SIG-M5 treated with dmso at 0.1 percent for 504 hours (cell line): Measurements from ENCODE around the gene NFATC2IP.
"Not testable (repeated sequence)": the region's sequence is repeated elsewhere in the genome, so short reads cannot be mapped to it uniquely, and the experiment has no call there.

Source experiments
- DNase-seq: peaks from one replicate; lab custom pipeline; 2025; ENCODE audit not compliant: unreplicated experiment; lab: John Stamatoyannopoulos, UW

NFATC2IP gene

DNA sequence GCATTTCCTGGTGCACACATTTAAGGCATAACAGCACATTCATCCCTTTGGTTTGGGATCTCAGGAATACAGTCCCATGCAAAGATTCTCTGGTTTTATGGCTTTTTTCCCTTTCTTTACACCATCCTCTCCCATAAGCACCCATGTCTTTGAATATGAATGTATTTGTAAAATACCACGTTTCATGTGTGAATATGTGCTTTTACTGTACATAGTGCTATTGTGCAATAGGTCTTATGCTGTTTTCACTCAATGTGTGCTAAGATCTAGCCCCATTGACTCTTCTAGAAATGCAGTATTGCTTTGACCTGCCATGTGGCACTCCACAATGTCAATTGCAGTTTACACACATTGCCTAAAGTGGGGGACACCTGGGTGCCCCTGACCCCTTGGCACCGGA is 13.8 kb downstream of the NFATC2IP start:
- no peak for DNase-seq

DNA sequence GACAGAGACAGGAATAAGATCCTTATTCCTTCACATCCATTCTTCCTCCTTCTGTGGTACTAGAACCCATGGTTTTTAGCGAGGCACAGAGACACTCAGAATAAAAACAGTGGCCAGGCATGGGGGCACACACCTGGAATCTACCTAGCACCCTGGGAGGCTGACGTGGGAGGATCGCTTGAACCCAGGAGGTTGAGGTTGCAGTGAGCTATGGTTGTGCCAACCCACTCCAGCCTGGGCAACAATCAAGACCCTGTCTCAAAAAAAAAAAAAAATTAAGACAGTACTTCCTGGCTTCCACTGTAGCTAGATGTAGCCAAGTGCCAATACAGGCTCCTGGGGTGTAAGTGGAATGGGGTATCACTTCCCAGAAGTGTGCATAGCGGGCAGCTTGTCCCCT is 16.4 kb downstream of the NFATC2IP start:
- DNase-seq, result no peak

DNA sequence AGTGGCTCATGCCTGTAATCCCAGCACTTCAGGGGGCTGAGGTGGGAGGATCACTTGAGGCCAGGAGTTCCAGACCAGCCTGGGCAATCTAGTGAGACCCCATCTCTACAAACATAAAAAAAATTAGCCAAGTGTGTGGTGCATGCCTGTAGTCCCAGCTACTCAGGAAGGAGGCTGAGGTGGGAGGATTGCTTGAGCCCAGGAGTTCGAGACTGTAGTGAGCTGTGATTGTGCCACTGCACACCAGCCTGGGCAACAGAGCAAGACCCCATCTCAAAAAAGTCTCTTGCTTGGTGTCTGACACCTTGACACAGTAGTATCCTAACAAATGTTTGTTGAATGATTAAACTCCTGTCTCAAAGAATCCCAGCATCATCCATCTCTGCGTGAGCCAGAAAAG is 19.0 kb downstream of the NFATC2IP start:
- DNase-seq, result not testable (repeated sequence)

DNA sequence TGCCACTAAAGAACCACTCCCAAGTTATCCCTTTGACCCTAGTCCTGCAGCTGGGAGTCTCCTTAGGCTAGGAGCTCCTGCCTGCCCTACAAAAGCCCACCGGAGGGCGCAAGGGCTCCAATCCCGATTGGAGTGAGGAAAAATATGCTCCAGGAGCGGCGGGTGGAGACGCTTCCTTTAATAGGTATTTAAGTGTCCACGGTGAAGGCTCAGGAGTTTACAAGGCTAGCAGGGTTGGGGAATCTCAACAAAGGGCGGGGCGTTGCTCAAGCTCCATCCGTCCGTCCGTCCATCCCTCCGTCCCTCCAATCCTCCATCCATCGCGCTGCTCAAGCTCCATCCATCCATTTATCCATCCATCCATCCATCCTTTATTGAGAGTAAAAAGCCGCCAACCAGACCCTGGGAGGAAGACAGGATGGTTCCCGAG is 23.3 kb downstream of the NFATC2IP start:
- peak; percentile 35 for DNase-seq

DNA sequence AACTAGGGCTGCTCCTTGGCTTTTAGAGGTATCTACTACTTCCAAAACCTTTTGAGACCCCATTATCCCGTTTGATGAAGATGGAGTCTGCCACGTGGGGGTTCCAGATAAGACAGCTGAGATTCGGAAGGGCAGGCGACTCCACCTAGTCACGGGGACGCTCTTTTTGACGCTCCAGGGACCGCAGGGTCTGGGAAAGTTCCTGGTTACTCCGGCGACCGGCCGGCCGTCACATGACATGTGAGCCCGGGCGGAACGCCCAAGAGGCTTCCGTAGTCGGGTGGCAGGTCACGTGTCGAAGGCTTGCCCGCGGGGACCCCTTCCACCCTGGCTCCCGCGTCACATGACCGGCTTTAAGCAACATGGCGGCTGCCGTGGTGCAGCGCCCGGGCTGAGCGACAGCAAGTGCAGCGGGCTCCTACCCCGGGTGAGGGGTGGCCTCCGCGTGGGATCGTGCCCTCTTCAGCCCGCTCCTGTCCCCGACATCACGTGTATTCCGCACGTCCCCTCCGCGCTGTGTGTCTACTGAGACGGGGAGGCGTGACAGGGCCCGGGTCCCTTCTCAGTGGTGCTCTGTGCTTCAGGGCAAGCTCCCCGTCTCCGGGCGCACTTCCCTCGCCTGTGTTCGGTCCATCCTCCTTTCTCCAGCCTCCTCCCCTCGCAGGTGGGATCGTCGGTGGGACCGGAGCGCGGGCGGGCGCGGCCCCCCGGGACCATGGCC is 23.9 kb downstream of the NFATC2IP start, which contains the start of gene SPNS1:
Gene SPNS1 (plus strand): TSS at position 342 of the 721 bp plus-strand sequence. CDS start 374 bp downstream, at position 716.
- DNase-seq, result peak; percentile 91

DNA sequence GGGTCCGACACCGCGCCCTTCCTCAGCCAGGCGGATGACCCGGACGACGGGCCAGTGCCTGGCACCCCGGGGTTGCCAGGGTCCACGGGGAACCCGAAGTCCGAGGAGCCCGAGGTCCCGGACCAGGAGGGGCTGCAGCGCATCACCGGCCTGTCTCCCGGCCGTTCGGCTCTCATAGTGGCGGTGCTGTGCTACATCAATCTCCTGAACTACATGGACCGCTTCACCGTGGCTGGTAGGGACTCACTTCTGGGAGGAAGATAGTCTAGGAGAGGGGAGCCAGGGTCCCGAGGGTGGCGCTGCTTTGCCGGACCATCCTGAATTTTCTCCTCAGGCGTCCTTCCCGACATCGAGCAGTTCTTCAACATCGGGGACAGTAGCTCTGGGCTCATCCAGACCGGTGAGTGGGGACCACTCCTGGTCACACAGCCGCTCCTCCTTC is 24.4 kb downstream of the NFATC2IP start:
- DNase-seq, result no peak

DNA sequence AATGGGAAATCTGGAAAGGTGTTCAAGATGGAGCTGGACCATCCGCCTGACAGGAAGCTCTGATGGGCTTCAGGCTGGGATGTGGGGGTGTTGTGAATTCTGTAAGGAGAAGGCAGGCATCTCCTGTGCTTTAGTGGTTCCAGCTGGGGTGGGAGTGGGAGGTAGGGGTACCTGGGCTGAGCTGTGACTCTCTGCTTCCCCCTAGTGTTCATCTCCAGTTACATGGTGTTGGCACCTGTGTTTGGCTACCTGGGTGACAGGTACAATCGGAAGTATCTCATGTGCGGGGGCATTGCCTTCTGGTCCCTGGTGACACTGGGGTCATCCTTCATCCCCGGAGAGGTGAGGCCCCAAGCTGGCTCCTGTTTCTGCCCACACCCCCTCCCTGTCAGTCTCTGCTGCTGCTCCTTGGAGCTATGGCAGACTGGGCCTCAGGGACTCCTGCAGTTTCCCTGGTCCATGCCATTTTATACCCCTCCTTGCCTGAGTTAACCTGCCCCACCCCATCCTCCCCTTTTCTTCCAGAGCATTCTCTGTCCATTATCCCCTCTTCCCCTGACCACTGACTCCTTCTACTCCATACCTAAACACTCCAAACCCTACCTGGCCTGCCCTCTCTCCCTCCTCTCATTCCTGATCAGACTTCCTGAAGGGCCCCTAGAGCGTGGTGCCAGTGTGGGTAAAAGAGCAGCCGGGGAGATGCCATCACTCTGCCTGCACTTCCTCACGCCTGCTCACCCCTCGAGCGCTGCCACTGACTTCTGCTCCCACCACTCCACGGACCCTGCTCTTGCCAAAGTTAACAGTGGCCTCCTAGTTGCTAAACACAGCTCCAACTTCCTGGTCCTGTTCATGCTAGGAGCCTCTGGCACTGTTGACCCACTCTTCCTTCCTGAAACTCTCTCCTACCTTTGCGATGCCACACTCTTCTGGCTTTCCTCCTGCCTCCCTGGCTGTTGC is 27.2 kb downstream of the NFATC2IP start:
- DNase-seq, result no peak

DNA sequence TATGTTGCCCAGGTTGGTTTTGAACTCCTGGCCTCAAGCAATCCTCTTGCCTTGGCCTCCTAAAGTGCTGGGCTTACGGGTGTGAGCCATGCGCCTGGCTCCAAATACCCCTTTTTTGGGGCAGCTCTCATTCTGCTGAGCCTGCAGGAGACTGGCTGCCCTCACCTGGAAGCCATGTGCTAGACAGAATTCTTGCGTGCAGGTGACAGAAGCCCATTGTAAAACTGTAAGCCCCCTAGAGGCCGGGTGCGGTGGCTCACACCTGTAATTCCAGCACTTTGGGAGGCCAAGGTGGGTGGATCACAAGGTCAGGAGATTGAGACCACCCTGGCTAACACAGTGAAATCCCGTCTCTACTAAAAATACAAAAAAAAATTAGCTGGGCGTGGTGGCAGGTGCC is 29.6 kb downstream of the NFATC2IP start:
- not testable (repeated sequence) for DNase-seq

DNA sequence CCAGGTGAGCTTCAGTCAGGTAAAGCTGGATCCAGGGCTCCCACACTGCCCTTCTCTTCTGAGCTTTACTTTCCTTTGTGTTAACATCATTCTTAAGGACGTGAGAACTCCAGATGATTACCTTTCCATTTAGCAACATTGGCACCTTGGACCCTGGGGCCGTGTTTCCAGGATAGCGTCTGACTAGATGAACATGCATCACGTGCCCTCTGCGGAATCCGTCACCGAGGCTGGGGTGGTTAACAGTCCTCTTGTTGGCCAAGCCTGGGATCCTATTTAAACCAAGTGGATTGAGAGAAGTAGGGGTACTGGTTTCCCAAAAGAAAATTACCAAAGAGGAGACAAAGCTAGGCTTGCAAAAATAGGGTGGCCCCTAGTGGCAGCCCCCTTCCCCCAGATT is 30.2 kb downstream of the NFATC2IP start:
- no peak for DNase-seq

DNA sequence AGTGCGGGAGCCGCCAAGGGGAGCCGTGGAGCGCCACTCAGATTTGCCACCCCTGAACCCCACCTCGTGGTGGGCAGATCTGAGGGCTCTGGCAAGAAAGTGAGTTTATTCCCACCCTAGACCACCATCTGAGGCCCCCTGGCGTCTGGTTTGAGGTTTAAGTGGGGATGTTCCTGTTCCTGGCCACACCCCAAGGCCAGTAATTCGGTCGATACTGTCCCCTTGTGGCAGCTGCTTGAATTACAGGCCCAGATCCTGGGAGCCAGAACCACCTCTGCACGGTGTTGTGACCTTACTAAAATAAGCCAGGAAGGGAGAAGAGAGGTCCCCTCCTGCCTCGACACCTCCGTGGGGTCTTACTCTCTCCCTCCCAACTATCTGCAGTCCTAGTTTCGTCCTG is 30.8 kb downstream of the NFATC2IP start:
- DNase-seq, result peak; percentile 14

DNA sequence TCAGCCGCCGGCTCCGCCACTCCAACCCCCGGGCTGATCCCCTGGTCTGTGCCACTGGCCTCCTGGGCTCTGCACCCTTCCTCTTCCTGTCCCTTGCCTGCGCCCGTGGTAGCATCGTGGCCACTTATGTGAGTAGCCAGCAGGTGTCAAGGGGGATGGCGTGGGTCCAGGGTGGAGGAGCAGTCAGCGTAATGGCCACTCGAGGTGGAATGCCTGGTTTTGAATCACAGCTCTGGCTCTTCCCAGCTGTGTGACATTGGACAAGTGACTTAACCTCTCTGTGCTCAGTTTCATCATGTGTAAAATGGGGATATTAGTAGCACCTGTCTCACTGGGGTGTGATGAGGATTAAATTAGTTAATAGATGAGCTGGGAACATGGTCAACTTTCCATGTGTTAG is 31.7 kb downstream of the NFATC2IP start:
- DNase-seq, result no peak

DNA sequence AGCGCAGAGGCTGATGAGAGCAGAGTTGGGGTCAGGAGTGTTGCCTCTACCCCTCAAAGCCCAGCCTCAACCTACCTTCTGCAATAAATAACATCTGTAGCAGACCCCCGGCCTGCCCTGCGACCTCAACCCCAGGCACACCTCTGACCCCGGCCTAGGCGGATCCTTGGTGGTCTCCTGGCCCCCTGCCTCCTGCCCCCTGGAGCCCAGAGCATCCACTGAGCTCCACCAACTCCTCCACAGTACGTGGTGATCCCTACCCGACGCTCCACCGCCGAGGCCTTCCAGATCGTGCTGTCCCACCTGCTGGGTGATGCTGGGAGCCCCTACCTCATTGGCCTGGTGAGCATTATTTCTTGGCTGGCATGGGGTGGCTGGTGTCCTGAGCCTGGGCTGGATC is 32.2 kb downstream of the NFATC2IP start:
- no peak for DNase-seq

DNA sequence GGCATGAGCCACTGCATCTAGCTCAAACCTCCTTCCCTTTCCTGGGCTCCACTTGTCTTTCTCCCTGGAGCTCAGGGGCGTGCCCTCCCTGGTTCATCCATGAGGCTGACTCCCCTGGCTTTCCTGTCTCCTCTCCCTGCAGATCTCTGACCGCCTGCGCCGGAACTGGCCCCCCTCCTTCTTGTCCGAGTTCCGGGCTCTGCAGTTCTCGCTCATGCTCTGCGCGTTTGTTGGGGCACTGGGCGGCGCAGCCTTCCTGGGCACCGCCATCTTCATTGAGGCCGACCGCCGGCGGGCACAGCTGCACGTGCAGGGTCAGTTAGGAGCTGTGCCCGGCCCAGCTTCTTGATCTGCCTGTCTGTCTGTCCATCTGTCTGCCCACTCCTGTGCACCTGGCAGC is 32.9 kb downstream of the NFATC2IP start:
- DNase-seq, result no peak

DNA sequence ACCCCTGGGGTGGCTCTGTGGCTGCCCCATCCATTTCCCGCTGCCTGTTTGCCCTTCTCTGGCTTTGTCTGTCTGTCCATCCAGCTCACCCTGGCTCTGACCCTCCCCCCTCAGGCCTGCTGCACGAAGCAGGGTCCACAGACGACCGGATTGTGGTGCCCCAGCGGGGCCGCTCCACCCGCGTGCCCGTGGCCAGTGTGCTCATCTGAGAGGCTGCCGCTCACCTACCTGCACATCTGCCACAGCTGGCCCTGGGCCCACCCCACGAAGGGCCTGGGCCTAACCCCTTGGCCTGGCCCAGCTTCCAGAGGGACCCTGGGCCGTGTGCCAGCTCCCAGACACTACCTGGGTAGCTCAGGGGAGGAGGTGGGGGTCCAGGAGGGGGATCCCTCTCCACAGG is 33.4 kb downstream of the NFATC2IP start:
- no peak for DNase-seq

DNA sequence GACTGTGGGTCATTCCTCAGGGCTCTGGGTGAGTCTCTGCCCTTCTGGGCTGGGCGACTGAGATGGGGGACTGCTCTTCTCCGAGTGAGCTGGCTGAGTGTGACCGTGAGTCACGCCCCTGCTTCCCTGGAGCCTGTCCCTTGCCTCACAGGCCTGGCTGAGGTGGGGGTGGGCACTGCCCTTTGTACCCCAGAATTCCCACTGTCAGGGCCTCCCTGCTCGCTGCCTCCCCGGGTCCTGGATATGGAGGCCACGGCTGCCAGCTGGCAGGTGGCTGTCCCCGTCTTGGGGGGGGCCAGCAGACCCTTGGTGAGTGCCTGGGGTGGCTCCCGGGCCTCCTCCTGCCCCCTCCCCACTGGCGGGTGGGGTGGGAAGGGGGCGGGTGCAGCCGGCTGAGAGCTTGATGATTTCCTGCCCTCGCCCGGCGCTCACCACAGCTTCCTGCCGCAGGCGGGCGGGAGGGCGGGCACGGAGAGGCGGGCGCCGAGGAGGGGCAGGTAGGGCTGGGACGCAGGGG is 33.9 kb downstream of the NFATC2IP start, which contains the start of gene LAT:
Gene LAT (plus strand): TSS at position 434 of the 517 bp plus-strand sequence. CDS start 366 bp downstream, outside the sequence.
- DNase-seq, result no peak

DNA sequence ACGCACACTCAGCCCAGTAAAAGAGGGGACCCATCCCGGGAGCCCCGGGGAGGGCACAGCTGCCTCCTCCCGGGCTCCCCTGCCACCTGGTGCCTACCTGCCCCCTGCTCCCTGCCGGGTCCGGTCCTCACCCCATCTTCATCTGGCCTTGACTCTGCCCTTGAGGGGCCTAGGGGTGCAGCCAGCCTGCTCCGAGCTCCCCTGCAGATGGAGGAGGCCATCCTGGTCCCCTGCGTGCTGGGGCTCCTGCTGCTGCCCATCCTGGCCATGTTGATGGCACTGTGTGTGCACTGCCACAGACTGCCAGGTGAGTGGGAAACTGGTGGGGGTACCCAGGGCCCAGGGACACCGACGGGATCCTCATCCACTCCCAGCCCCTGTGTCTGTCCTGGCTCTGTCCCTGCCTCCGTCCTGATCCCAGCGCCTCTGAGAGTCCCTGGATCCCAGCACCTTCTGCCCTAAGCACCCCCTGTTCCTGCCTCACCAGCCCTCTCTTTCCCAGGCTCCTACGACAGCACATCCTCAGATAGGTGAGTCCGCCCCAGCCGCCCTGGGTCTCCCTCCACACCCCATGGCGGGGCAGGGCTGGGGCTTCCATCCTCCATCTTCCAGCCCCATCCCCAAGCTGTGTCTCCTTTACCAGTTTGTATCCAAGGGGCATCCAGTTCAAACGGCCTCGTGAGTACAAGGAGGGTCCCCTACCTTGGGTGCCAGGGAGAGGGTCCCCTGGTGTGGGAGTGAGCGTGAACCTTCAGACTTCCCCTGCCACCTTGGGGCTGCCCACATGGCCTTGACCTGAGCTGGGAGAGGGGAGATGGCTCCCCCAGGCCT is 34.7 kb downstream of the NFATC2IP start:
- no peak for DNase-seq

DNA sequence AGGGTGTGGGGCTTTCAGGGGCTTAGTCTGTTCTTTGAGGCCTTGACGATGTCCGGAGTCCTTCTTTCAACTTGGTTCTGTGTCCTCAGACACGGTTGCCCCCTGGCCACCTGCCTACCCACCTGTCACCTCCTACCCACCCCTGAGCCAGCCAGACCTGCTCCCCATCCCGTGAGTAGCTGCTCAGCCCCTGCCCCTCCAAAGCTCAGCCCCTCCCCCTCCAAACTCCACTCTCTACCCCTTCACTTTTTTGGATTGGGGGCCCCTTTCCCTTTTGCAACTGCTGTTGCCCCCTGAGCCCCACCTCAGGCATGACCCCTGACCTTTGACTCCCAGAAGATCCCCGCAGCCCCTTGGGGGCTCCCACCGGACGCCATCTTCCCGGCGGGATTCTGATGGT is 35.3 kb downstream of the NFATC2IP start:
- DNase-seq, result no peak

DNA sequence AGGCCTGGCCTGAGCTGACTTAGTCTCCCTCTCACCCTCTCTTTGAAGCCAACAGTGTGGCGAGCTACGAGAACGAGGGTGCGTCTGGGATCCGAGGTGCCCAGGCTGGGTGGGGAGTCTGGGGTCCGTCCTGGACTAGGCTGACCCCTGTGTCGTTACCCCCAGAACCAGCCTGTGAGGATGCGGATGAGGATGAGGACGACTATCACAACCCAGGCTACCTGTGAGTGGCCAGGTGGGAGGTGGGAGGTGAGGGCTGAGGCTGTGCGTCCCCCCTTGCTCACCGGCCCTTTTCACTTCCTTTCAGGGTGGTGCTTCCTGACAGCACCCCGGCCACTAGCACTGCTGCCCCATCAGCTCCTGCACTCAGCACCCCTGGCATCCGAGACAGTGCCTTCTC is 35.8 kb downstream of the NFATC2IP start:
- DNase-seq, result no peak

DNA sequence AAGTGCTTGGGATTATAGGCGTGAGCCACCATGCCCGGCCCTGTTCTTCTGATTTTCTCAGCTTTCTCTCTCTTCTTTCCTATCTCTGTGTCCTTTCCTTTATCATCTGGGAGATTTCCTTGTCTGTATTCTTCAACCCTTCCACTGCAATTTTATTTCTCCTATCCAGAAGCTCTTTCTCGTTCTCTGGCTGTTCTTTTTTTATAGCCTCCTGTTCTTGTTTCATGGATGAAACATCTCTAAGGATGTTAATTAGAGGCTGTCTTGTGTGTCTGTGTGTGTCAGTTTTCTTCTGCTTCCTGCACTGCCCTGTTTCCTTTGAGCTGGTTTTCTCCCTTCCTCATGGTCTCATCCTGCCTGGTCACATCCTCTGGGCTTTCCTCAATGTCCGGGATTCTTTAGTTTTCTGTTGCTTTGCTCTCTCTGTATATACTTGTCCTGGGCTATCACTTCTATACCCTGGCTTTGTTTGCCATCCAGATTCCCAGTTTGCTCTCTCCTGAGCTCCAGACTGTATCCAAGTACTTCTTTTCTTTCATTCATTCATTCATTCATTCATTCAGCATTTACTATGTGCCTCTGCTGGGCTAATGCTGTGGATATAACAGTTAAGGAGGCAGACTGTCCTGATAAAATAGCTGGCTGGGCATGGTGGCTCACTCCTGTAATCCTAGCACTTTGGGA is 36.6 kb downstream of the NFATC2IP start:
- no peak for DNase-seq

DNA sequence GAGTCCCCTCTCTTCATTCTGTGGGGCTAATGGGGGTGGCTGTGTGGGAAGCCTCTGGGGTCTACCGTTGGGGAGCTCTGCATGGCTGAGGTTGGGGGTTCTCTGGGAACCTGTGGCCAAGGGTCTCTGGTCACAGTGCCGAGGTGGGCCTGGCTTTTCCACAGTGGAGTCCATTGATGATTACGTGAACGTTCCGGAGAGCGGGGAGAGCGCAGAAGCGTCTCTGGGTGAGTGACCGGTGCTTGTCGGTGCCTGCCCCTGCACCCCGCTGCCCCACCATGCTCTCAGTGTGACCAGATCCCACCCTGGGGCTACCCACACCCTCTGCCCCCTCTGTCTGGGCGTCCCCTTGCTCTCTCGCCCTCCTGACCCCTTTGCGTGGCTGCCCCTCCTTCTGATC is 38.6 kb downstream of the NFATC2IP start:
- DNase-seq, result no peak
